ENCODE data around the gene TRERF1.

The TRERF1 gene

DNA sequence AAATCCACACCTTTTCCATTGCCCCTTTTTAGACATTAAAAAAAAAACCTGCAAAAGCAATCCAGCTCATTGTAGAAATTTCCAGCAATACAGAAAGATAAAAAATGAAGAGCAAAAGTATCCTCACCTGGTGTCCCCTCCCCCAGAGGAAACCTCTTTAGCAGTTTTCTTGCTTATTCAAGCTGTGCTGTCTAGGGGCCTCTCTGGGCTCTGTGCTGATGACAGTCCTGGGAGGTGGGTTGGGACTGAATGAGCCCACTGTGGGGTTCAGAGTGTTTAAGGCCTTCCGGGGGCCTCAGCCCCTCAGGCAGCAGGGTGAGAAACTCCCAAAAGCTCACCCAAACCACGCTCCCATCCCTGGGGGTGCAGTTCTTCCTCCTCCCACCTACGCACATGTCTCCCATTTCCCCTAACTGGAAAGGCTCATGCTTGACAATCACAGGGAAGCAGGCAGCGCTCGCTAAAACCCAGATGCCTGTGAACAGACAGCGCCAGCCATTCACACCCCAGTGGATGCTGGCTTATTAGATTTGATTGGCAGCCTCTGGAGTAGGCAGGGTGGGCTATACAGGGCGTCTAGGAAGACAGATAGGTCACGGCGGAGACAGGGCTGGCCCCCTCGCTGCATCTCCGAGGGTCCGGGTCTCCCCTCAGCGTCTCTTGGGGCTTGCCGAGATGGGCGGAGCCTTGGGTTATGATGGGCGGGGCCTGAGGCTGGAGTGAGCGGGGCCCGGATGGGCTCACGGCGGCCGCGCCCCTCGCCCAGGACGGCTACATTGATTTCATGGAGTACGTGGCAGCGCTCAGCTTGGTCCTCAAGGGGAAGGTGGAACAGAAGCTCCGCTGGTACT lies 274.0 kb downstream of the TRERF1 start:
- no peak for DNase-seq
- no peak for TF ChIP-seq CTCF (IDR thresholded peaks at IDR 0.05; ENCODE audit: low read depth, low read length, missing control alignments)
- H3K36me3 ChIP-seq (replicated peaks) = no peaks in the 10 kb centered on the region
- in situ Hi-C loops (cut with HindIII; ENCODE audit: low pct_ligation_motif_present, low sequenced_read_pairs) = no loop called here
- no peaks in the 10 kb centered on the region for H3K27me3 ChIP-seq (replicated peaks)
- H3K27ac ChIP-seq = no peak overlapping the region
- peak overlapping the region; percentile 45 for H3K4me3 ChIP-seq (ENCODE audit: low read depth, low read length)

DNA sequence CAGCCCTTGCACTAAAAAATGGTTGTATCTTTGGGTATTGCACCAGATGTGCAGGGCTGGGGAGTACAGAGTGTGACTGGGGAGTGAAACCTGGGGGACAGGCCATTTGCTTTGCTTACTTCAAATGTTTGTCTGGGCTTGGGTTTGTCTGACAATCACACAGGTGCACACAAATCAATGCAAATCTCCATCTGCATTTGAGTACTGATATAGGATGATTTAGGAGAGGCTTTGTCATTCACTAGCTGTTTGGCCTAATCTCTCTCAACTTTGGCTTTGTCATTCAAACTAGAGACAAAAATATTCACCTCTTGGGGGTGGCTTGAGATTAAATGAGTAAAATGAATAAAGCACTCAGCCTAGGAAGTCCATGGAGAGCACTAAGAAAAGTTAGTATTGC lies 274.7 kb downstream of the TRERF1 start:
- Histone ChIP-seq H3K27me3 (replicated peaks) (no peaks in the 10 kb centered on the region), H3K36me3 (replicated peaks) (no peaks in the 10 kb centered on the region), H3K4me3 (ENCODE audit: low read depth, low read length) (no peak overlapping the region), H3K27ac (no peak overlapping the region)
- DNase-seq = no peak
- TF ChIP-seq CTCF (IDR thresholded peaks at IDR 0.05; ENCODE audit: low read depth, low read length, missing control alignments) = no peak
- in situ Hi-C loops (cut with HindIII; ENCODE audit: low pct_ligation_motif_present, low sequenced_read_pairs) = no loop called here

- Histone ChIP-seq H3K27me3 (replicated peaks) (no peaks in the 10 kb centered on the region), H3K27ac (no peak overlapping the region), H3K36me3 (replicated peaks) (no peaks in the 10 kb centered on the region), H3K4me3 (ENCODE audit: low read depth, low read length) (no peak overlapping the region)
- DNase-seq = no peak
- peak; percentile 55 for TF ChIP-seq CTCF (IDR thresholded peaks at IDR 0.05; ENCODE audit: low read depth, low read length, missing control alignments)
- in situ Hi-C loops (cut with HindIII; ENCODE audit: low pct_ligation_motif_present, low sequenced_read_pairs) = no loop called here
These were observed 275.9 kb downstream of the TRERF1 start for GRCh38 chr6:42175860-42176259.
